ENCODE data around the gene ACOT7. TPM values are rescaled to one million over a fixed set of nuclear protein-coding genes. Genes with fewer than 3 reads are reported as not detected.

ACOT7 gene
- polyA plus RNA-seq, 1 donor, result 28.8 TPM

DNA sequence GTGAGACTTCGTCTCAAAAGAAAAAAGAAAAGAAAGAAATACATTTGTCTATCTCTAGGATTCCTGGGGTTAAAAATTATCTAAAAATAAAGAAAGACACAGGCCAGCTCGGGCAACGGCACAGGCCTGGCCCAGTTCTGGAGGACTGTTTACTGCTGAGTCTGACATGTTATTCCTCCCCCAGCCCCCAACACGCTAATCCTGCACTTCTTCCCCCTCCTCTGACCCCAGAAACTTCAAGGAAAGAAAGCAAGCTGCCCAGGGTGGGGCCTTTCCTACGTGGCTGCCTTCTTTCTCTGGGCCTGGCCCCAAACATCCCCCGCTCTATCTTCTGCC is 40.0 kb downstream of the ACOT7 start:
- WGBS (ENCODE audit: insufficient coverage, low lambda C conversion rate), result no CpG with 5 or more reads among the region's 6 CpGs

DNA sequence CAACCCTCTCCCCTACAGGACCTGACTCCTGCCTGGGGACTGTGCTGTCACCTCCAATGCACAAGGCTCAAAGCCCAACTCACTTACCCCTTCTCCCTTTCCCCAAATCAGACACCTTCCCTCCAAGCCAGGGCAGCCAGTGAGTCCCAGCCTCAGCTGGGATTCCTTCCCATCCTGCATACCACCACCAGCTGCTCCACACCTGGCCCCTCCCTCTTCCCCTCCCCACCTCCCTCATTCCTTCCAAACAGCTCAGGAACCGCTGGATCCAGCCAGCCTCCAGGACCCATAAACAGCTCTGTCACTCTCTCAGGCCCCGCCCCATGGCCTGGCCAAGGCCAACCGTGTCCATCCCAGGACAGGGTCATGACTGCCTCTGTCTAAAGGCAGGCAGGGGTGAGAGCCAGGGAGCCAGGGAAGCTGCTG is 41.4 kb downstream of the ACOT7 start:
- no peak for DNase-seq
- Histone ChIP-seq H3K9me3 (ENCODE audit: control insufficient read depth, low read depth, low read length) (peaks cover 3% of the 10 kb centered on the region), H3K4me3 (ENCODE audit: low read length) (no peak overlapping the region), H3K27ac (ENCODE audit: low read length) (no peak overlapping the region), H3K36me3 (ENCODE audit: control insufficient read depth, insufficient read depth, low read length) (no peaks in the 10 kb centered on the region), H3K4me1 (ENCODE audit: control insufficient read depth, insufficient read depth, low read length) (peaks cover 13% of the 10 kb centered on the region), H3K27me3 (ENCODE audit: control insufficient read depth, insufficient read depth, low read length) (no peaks in the 10 kb centered on the region)
- WGBS (ENCODE audit: insufficient coverage, low lambda C conversion rate), result no CpG with 5 or more reads among the region's 3 CpGs

More for the DNA sequence above, 40.0 kb downstream of the ACOT7 start:
- H3K27ac ChIP-seq (ENCODE audit: low read length), result no peak overlapping the region
- H3K9me3 ChIP-seq (ENCODE audit: control insufficient read depth, low read depth, low read length), result peaks cover 3% of the 10 kb centered on the region
- peaks cover 26% of the 10 kb centered on the region for H3K4me1 ChIP-seq (ENCODE audit: control insufficient read depth, insufficient read depth, low read length)
- no peaks in the 10 kb centered on the region for H3K27me3 ChIP-seq (ENCODE audit: control insufficient read depth, insufficient read depth, low read length)
- no peak overlapping the region for H3K4me3 ChIP-seq (ENCODE audit: low read length)
- DNase-seq, result no peak
- no peaks in the 10 kb centered on the region for H3K36me3 ChIP-seq (ENCODE audit: control insufficient read depth, insufficient read depth, low read length)

DNA sequence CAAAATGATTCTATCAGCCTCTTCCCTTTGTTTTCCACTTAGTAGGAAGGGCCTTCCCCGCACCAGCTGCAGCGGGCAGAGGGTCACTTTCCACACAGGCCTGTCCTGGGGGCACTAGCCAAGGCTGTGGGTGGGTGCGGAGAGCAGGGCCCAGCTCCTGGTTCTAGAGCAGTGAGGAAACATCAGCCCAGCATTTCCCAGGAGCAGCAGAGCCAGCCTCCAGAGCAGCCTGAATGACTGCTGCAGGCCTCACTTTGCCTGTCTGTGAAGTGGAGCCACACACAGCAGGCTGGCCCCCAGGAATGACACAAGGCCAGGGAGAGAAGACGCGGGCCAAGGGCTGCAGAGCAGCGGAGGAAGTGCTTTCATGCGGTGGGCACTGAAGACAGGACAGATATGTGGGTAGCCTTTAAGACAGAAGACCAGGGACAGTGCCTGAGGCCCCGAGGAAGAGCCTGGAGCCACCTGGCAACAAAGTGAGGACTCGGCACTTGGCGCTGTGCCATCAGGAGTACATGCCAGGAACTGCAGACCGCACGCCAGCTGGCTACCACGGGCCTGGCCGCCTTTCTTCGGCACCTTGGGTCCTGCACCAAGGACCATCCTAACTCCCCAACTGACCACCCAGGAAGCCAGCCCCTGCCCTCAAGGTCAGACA is 42.0 kb downstream of the ACOT7 start:
- WGBS (ENCODE audit: insufficient coverage, low lambda C conversion rate), result no CpG with 5 or more reads among the region's 15 CpGs
- DNase-seq, result no peak
- Histone ChIP-seq H3K27me3 (ENCODE audit: control insufficient read depth, insufficient read depth, low read length) (no peaks in the 10 kb centered on the region), H3K9me3 (ENCODE audit: control insufficient read depth, low read depth, low read length) (peaks cover 3% of the 10 kb centered on the region), H3K4me3 (ENCODE audit: low read length) (no peak overlapping the region), H3K4me1 (ENCODE audit: control insufficient read depth, insufficient read depth, low read length) (peaks cover 12% of the 10 kb centered on the region), H3K27ac (ENCODE audit: low read length) (no peak overlapping the region), H3K36me3 (ENCODE audit: control insufficient read depth, insufficient read depth, low read length) (no peaks in the 10 kb centered on the region)

DNA sequence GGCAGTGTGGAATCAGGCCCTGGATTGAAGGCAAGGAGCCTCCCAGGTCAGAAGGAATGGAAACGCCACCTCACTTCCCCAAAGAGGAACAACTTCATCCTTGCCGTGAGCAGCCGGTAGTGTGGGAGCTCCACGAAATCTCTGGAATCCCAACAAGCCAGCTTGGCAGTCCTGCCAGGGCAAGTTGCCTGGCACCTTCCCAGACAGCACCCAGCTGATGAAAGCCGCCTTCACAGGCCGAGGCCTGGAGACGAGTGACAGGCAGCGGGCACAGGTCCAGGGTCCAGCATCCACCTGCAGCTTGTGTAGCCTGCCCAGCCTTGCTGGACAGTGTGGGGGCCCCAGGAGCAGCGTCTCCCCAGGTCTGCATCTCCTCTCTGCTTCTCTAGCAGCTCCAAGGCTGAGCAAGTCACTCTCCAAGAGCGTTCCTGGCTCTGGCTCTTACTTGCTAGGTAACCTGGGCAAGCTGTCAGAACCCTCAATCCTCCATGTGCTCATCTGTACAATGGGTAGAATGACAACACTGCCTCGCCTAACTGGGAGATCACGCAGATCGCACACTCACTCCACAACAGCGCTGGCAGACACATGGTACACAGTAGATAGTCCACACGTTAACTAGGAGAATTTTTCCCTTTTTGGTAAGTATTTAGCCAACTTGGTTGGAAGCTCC is 43.0 kb downstream of the ACOT7 start:
- no peak for DNase-seq
- H3K4me1 ChIP-seq (ENCODE audit: control insufficient read depth, insufficient read depth, low read length), result peaks cover 12% of the 10 kb centered on the region
- no CpG with 5 or more reads among the region's 15 CpGs for WGBS (ENCODE audit: insufficient coverage, low lambda C conversion rate)

DNA sequence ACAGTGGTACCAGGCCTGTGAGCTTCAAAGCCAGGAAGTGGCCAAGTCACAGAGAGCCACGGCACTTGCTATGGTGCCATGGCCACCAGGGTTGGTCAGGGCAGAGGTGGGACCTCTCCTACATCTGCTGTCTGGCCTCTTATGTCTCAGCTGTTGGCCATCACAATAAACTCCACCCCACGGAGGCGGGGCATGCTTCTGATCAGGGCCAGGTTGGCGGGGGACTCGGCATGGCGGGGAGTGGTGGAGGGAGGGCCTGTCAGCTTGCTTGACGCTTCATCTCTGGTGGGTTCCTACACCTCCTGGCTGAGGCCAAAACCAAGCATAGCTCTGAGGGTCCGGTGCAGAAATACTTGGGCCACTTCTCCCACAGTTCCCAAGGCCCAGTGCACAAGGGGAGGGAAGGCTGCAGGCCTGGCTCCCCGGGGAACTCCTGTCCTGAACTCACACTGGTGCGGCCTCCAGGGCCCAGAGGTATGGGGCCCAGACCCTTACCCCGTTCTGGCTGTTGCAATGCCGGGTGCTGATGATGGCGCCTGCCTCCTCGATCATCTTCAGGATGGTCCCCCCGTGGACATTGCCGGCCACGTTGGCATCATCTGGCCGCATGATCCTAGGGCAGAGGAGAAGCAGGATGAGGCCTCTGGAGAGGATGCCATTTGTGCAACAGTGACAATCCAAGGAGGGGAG is 44.2 kb downstream of the ACOT7 start:
- Histone ChIP-seq H3K27me3 (ENCODE audit: control insufficient read depth, insufficient read depth, low read length) (no peaks in the 10 kb centered on the region), H3K4me3 (ENCODE audit: low read length) (no peak overlapping the region), H3K9me3 (ENCODE audit: control insufficient read depth, low read depth, low read length) (no peaks in the 10 kb centered on the region), H3K27ac (ENCODE audit: low read length) (no peak overlapping the region), H3K4me1 (ENCODE audit: control insufficient read depth, insufficient read depth, low read length) (peaks cover 12% of the 10 kb centered on the region), H3K36me3 (ENCODE audit: control insufficient read depth, insufficient read depth, low read length) (no peaks in the 10 kb centered on the region)
- DNase-seq, result no peak
- WGBS (ENCODE audit: insufficient coverage, low lambda C conversion rate), result no CpG with 5 or more reads among the region's 18 CpGs

More for the DNA sequence above, 43.0 kb downstream of the ACOT7 start:
- no peaks in the 10 kb centered on the region for H3K36me3 ChIP-seq (ENCODE audit: control insufficient read depth, insufficient read depth, low read length)
- no peak overlapping the region for H3K4me3 ChIP-seq (ENCODE audit: low read length)
- no peak overlapping the region for H3K27ac ChIP-seq (ENCODE audit: low read length)
- no peaks in the 10 kb centered on the region for H3K27me3 ChIP-seq (ENCODE audit: control insufficient read depth, insufficient read depth, low read length)
- H3K9me3 ChIP-seq (ENCODE audit: control insufficient read depth, low read depth, low read length), result peaks cover under 1% of the 10 kb centered on the region

DNA sequence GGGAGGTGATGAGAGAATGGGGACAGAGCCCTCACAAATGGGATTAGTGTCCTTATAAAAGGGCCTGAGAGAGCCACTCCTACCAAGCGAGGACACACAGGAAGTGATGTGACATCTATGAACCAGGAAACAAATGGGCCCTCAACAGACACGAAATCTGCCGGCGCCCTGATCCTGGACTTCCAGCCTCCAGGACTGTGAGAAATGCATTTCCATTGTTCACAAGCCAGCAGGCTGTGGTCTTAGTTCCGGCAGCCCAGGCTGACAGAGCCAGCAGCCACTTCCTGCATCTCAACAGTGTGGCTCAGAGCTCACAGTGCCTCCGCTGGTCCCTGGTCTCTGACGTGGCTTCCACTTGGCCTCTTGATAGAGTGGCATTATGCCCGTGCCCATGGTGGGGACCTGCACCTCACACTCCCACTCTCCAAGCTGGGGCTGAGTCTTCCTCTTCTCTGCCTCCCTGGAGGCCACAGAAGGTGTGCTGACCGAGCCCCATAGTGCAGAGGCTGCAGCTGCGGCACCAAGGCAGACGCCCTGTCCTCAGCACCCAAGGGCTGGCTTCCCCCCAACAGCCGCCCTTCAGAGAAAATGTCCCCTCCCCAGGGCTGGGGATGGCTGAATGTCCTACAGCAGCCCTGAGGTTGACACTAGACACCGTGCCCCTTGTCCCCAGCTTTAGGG is 44.9 kb downstream of the ACOT7 start:
- no CpG with 5 or more reads among the region's 13 CpGs for WGBS (ENCODE audit: insufficient coverage, low lambda C conversion rate)
- H3K27ac ChIP-seq (ENCODE audit: low read length), result no peak overlapping the region

DNA sequence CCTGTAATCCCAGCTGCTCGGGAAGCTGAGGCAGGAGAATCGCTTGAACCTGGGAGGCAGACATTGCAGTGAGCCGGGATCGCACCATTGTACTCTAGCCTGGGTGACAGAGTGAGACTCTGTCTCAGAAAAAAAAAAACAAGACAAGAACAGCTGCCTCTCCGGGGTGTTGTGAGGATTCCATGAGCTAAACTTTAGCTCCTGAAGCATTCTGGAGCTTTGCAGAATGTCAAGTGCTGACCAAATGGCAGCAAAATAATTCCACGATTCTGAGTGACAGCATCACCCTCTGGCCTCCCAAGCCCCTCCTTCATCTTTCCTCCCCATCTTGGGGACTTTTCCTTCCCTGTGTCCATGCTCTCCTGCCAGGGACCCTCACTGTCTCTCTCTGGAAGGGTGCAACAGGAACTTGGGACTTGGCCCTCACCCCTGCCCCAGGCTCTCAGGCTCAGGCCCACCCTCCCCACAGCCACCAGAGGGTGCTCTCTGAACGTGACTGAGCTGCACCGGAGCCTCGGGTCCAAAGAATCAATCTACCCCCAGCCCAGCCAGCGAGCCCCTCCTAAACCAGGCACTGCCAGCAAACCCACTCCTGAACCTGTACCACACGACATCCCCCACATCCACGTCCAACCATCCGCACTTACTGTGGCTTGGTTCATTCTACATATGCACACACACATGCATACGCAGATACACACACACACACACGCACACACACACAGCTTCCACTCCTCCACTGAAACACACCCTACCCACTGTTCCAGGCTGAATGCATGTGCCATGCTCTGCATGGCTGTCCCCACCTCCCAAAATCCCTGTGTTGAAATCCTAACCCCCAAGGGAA is 45.7 kb downstream of the ACOT7 start:
- peaks cover 6% of the 10 kb centered on the region for H3K4me1 ChIP-seq (ENCODE audit: control insufficient read depth, insufficient read depth, low read length)
- peak in 1 of 2 donors; percentile 41 for DNase-seq
- WGBS (ENCODE audit: insufficient coverage, low lambda C conversion rate), result 50% methylated on average over 1 of the region's 15 CpGs
- no peaks in the 10 kb centered on the region for H3K36me3 ChIP-seq (ENCODE audit: control insufficient read depth, insufficient read depth, low read length)
- no peak overlapping the region for H3K4me3 ChIP-seq (ENCODE audit: low read length)
- no peaks in the 10 kb centered on the region for H3K27me3 ChIP-seq (ENCODE audit: control insufficient read depth, insufficient read depth, low read length)
- H3K9me3 ChIP-seq (ENCODE audit: control insufficient read depth, low read depth, low read length), result no peaks in the 10 kb centered on the region
- H3K27ac ChIP-seq (ENCODE audit: low read length), result no peak overlapping the region

More for the DNA sequence above, 44.9 kb downstream of the ACOT7 start:
- Histone ChIP-seq H3K4me3 (ENCODE audit: low read length) (no peak overlapping the region), H3K9me3 (ENCODE audit: control insufficient read depth, low read depth, low read length) (no peaks in the 10 kb centered on the region), H3K36me3 (ENCODE audit: control insufficient read depth, insufficient read depth, low read length) (no peaks in the 10 kb centered on the region), H3K27me3 (ENCODE audit: control insufficient read depth, insufficient read depth, low read length) (no peaks in the 10 kb centered on the region), H3K4me1 (ENCODE audit: control insufficient read depth, insufficient read depth, low read length) (peaks cover 10% of the 10 kb centered on the region)
- DNase-seq, result no peak

DNA sequence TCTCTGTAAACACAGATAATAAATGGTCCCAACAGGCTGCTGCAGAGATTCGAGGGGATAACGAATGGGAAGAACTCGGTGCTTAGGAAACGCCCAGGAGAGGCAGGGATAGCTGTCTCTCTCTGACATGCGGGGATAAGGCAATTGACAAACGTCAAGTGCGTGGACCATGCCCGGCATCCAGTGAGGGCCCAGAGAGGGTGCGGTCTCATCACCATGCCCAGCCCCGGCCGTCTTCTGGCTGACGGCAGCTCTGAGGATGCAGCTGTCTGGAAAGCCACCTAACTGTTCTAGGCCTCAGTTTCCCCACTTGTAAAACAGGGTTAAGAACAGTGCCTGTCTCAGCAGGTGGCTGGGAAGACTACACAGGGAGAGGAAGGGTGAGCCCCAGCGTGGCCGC is 48.1 kb downstream of the ACOT7 start:
- Histone ChIP-seq H3K27ac (ENCODE audit: low read length) (no peak overlapping the region), H3K9me3 (ENCODE audit: control insufficient read depth, low read depth, low read length) (no peaks in the 10 kb centered on the region), H3K4me3 (ENCODE audit: low read length) (no peak overlapping the region), H3K36me3 (ENCODE audit: control insufficient read depth, insufficient read depth, low read length) (no peaks in the 10 kb centered on the region), H3K27me3 (ENCODE audit: control insufficient read depth, insufficient read depth, low read length) (no peaks in the 10 kb centered on the region), H3K4me1 (ENCODE audit: control insufficient read depth, insufficient read depth, low read length) (peaks cover 6% of the 10 kb centered on the region)
- WGBS (ENCODE audit: insufficient coverage, low lambda C conversion rate), result no CpG with 5 or more reads among the region's 14 CpGs
- no peak for DNase-seq

DNA sequence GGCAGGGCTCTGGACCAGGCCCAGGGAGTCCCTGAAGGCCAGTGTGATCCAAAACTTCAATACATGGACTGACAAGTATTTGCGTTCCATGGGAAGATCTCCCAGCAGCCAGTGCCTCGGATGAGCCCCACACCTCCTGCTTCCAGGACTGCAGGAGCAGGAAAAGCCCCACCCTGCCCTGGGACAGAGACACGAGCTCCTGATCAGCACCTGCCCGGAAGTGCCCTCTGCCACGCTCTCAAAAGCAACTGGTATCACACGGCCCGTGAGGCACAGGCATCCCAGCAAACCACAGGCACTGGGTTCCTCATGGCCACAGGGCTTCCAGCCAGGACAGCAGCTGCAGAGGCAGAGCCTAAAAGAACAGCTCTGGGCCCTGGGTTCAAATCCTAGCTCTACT is 48.6 kb downstream of the ACOT7 start:
- Histone ChIP-seq H3K4me1 (ENCODE audit: control insufficient read depth, insufficient read depth, low read length) (peaks cover 6% of the 10 kb centered on the region), H3K36me3 (ENCODE audit: control insufficient read depth, insufficient read depth, low read length) (no peaks in the 10 kb centered on the region), H3K4me3 (ENCODE audit: low read length) (no peak overlapping the region), H3K9me3 (ENCODE audit: control insufficient read depth, low read depth, low read length) (no peaks in the 10 kb centered on the region), H3K27me3 (ENCODE audit: control insufficient read depth, insufficient read depth, low read length) (no peaks in the 10 kb centered on the region), H3K27ac (ENCODE audit: low read length) (no peak overlapping the region)
- DNase-seq, result no peak
- no CpG with 5 or more reads among the region's 7 CpGs for WGBS (ENCODE audit: insufficient coverage, low lambda C conversion rate)

Measured in large intestine (tissue), 3 donors.